Activated CD8-positive, alpha-beta memory T cell treated with anti-CD3 and anti-CD28 coated beads, Interleukin-2, amount 10 ng/mL, durations not matched to agents 7 days and 5 days (primary cell): ENCODE results near the gene BMS1. TPM values are rescaled to one million over a fixed set of nuclear protein-coding genes. Genes with fewer than 3 reads are reported as not detected.
"Not testable (repeated sequence)": the region's sequence is repeated elsewhere in the genome, so short reads cannot be mapped to it uniquely, and the experiment has no call there.

Source experiments
- ATAC-seq: fragments of 150-1000 bp; cut with Tn5 transposase; one replicate; pipeline ENCODE4 v1.10.0; 2021; ENCODE audit warnings: moderate library complexity
- CTCF ChIA-PET: fragments of 350-600 bp; sonication (Branson Sonifier 250); formaldehyde crosslinking; loops from one replicate; lab custom pipeline; 2021; ENCODE audit warnings: antibody characterized with exemption; lab: Charles Lee
- DNase-seq: peaks from one replicate; pipeline ENCODE4 v3.0.0-alpha.2; 2020
- H3K27ac Mint-ChIP-seq: one replicate; pipeline ENCODE4 v1.8.0; 2021; ENCODE audit warnings: mild to moderate bottlenecking, mixed read lengths
- H3K27me3 Mint-ChIP-seq: one replicate; pipeline ENCODE4 v1.8.0; 2021; ENCODE audit warnings: mixed read lengths
- H3K36me3 Mint-ChIP-seq: one replicate; pipeline ENCODE4 v1.8.0; 2021; ENCODE audit warnings: mild to moderate bottlenecking, mixed read lengths
- H3K4me1 Mint-ChIP-seq: one replicate; pipeline ENCODE4 v1.8.0; 2021; ENCODE audit warnings: mixed read lengths
- H3K4me3 Mint-ChIP-seq: one replicate; pipeline ENCODE4 v1.8.0; 2021; ENCODE audit warnings: mild to moderate bottlenecking, moderate library complexity, mixed read lengths
- H3K9me3 Mint-ChIP-seq: one replicate; pipeline ENCODE4 v1.8.0; 2022; ENCODE audit warnings: low read depth, mixed read lengths
- total RNA-seq, 2 experiments: library from RNA; stranded (reverse); gene quantifications; one replicate each; pipeline ENCODE4 v1.2.3, GENCODE V29; 2021

Gene BMS1
- total RNA-seq = 10 to 100 TPM; 17.4 to 24.0 TPM

- CTCF ChIA-PET = interaction anchor here (0.8 to 2.4 kb wide), 4 partner anchors 9 to 419 kb away, joined by 3 to 9 read pairs (median 4); no protein-coding TSS in a partner anchor
- ATAC-seq (peak; percentile 96), DNase-seq (peak; percentile 94)
- Mint-ChIP-seq H3K27me3 (no peaks in the 10 kb centered on the region), H3K4me1 (peaks cover 17% of the 10 kb centered on the region), H3K9me3 (no peaks in the 10 kb centered on the region), H3K36me3 (peaks cover 15% of the 10 kb centered on the region), H3K4me3 (peak within 1 kb of the TSS; percentile 85), H3K27ac (peak within 1 kb of the TSS; percentile 86)
Observed at GRCh38 chr10:42782446-42783180, at the start of gene BMS1. BMS1 (plus strand) TSS chr10:42782795; CDS start chr10:42784395, 1,600 bp downstream.

- CTCF ChIA-PET = no interaction called here
- Mint-ChIP-seq H3K4me3 (no peak overlapping the region), H3K4me1 (no peaks in the 10 kb centered on the region)
Observed at GRCh38 chr10:42734536-42734935, 48.1 kb upstream of the BMS1 start.

GRCh38 chr10:42738679-42739078, 43.9 kb upstream of the BMS1 start:
- Mint-ChIP-seq H3K27me3 (peaks cover 9% of the 10 kb centered on the region), H3K4me3 (no peak overlapping the region), H3K36me3 (no peaks in the 10 kb centered on the region), H3K4me1 (no peaks in the 10 kb centered on the region), H3K9me3 (peaks cover 6% of the 10 kb centered on the region), H3K27ac (no peak overlapping the region)
- no peak for ATAC-seq
- DNase-seq = no peak
- CTCF ChIA-PET = interaction anchor here (0.6 kb wide), 1 partner anchor 9 kb away, joined by 4 read pairs; no protein-coding TSS in a partner anchor

More at GRCh38 chr10:42734536-42734935, 48.1 kb upstream of the BMS1 start:
- ATAC-seq = no peak
- no peaks in the 10 kb centered on the region for H3K36me3 Mint-ChIP-seq
- H3K27ac Mint-ChIP-seq = no peak overlapping the region
- DNase-seq = no peak
- H3K27me3 Mint-ChIP-seq = peaks cover 6% of the 10 kb centered on the region
- no peaks in the 10 kb centered on the region for H3K9me3 Mint-ChIP-seq

- CTCF ChIA-PET = interaction anchor here (1.0 kb wide), 1 partner anchor 12 kb away, joined by 3 read pairs; no protein-coding TSS in a partner anchor
- not testable (repeated sequence) for H3K4me3 Mint-ChIP-seq, H3K9me3 Mint-ChIP-seq, ATAC-seq, H3K27me3 Mint-ChIP-seq, H3K27ac Mint-ChIP-seq, H3K4me1 Mint-ChIP-seq, DNase-seq, H3K36me3 Mint-ChIP-seq
Observed at GRCh38 chr10:42741536-42741935, 41.1 kb upstream of the BMS1 start.

- no peak for DNase-seq
- ATAC-seq = no peak
- Mint-ChIP-seq H3K27ac (no peak overlapping the region), H3K9me3 (peaks cover 6% of the 10 kb centered on the region), H3K4me3 (no peak overlapping the region), H3K27me3 (peaks cover 6% of the 10 kb centered on the region), H3K4me1 (no peaks in the 10 kb centered on the region), H3K36me3 (no peaks in the 10 kb centered on the region)
- CTCF ChIA-PET = interaction anchor here (1.3 kb wide), 1 partner anchor 10 kb away, joined by 5 read pairs; no protein-coding TSS in a partner anchor
Observed at GRCh38 chr10:42743697-42744096, 38.9 kb upstream of the BMS1 start.

GRCh38 chr10:42744134-42744701, 38.4 kb upstream of the BMS1 start:
- CTCF ChIA-PET = interaction anchor here (1.3 kb wide), 1 partner anchor 9 kb away, joined by 5 read pairs; no protein-coding TSS in a partner anchor

GRCh38 chr10:42753126-42753506, 29.5 kb upstream of the BMS1 start:
- ATAC-seq (peak; percentile 73), DNase-seq (peak; percentile 62)
- CTCF ChIA-PET = interaction anchor here (1.2 to 3.4 kb wide), 5 partner anchors 9 to 353 kb away, joined by 3 to 9 read pairs (median 5); partner anchors contain the start of gene BMS1
- Mint-ChIP-seq H3K4me3 (no peak overlapping the region), H3K27me3 (peaks cover 65% of the 10 kb centered on the region), H3K27ac (no peak overlapping the region), H3K9me3 (no peaks in the 10 kb centered on the region), H3K36me3 (peaks cover 1% of the 10 kb centered on the region), H3K4me1 (peaks cover 7% of the 10 kb centered on the region)

More at GRCh38 chr10:42744134-42744701, 38.4 kb upstream of the BMS1 start:
- H3K4me3 Mint-ChIP-seq = no peak overlapping the region
- H3K36me3 Mint-ChIP-seq = no peaks in the 10 kb centered on the region
- no peak overlapping the region for H3K27ac Mint-ChIP-seq
- peaks cover 11% of the 10 kb centered on the region for H3K27me3 Mint-ChIP-seq
- ATAC-seq = no peak
- H3K9me3 Mint-ChIP-seq = peaks cover 6% of the 10 kb centered on the region
- no peak for DNase-seq
- no peaks in the 10 kb centered on the region for H3K4me1 Mint-ChIP-seq

- Mint-ChIP-seq H3K9me3 (no peaks in the 10 kb centered on the region), H3K36me3 (peaks cover 1% of the 10 kb centered on the region), H3K4me1 (peaks cover 7% of the 10 kb centered on the region), H3K4me3 (peak overlapping the region; percentile 52), H3K27ac (no peak overlapping the region), H3K27me3 (peaks cover 62% of the 10 kb centered on the region)
- CTCF ChIA-PET = interaction anchor here (1.2 to 3.4 kb wide), 5 partner anchors 9 to 352 kb away, joined by 3 to 9 read pairs (median 5); partner anchors contain the start of gene BMS1
- DNase-seq (no peak), ATAC-seq (no peak)
Observed at GRCh38 chr10:42753507-42754154, 29.0 kb upstream of the BMS1 start.

- H3K27ac Mint-ChIP-seq = no peak overlapping the region
- CTCF ChIA-PET = interaction anchor here (1.2 to 3.4 kb wide), 3 partner anchors 10 to 351 kb away, joined by 5 to 9 read pairs (median 9); partner anchors contain the start of gene BMS1
- ATAC-seq = peak; percentile 67
Observed at GRCh38 chr10:42754155-42755027, 28.2 kb upstream of the BMS1 start.

GRCh38 chr10:42755028-42755451, 27.6 kb upstream of the BMS1 start:
- no peaks in the 10 kb centered on the region for H3K9me3 Mint-ChIP-seq
- no peak for DNase-seq
- H3K27ac Mint-ChIP-seq = no peak overlapping the region
- H3K36me3 Mint-ChIP-seq = peaks cover 1% of the 10 kb centered on the region
- no peak for ATAC-seq
- peaks cover 53% of the 10 kb centered on the region for H3K27me3 Mint-ChIP-seq
- H3K4me1 Mint-ChIP-seq = peaks cover 7% of the 10 kb centered on the region
- no peak overlapping the region for H3K4me3 Mint-ChIP-seq
- CTCF ChIA-PET = interaction anchor here (3.4 kb wide), 1 partner anchor 351 kb away, joined by 9 read pairs; no protein-coding TSS in a partner anchor

More at GRCh38 chr10:42754155-42755027, 28.2 kb upstream of the BMS1 start:
- H3K4me3 Mint-ChIP-seq = peak overlapping the region; percentile 52
- no peak for DNase-seq
- H3K27me3 Mint-ChIP-seq = peaks cover 57% of the 10 kb centered on the region
- peaks cover 7% of the 10 kb centered on the region for H3K4me1 Mint-ChIP-seq
- H3K9me3 Mint-ChIP-seq = no peaks in the 10 kb centered on the region
- H3K36me3 Mint-ChIP-seq = peaks cover 1% of the 10 kb centered on the region

- Mint-ChIP-seq H3K27ac (no peak overlapping the region), H3K4me1 (peaks cover 7% of the 10 kb centered on the region), H3K27me3 (peaks cover 57% of the 10 kb centered on the region), H3K36me3 (peaks cover 1% of the 10 kb centered on the region), H3K4me3 (no peak overlapping the region), H3K9me3 (peaks cover 3% of the 10 kb centered on the region)
- DNase-seq (no peak), ATAC-seq (no peak)
- CTCF ChIA-PET = interaction anchor here (3.4 kb wide), 1 partner anchor 350 kb away, joined by 9 read pairs; no protein-coding TSS in a partner anchor
Observed at GRCh38 chr10:42755556-42756093, 27.0 kb upstream of the BMS1 start.

GRCh38 chr10:42767906-42768305, 14.7 kb upstream of the BMS1 start:
- CTCF ChIA-PET = no interaction called here
- Mint-ChIP-seq H3K9me3 (peaks cover 2% of the 10 kb centered on the region), H3K27ac (no peak overlapping the region), H3K27me3 (peaks cover 18% of the 10 kb centered on the region), H3K4me3 (no peak overlapping the region), H3K36me3 (no peaks in the 10 kb centered on the region), H3K4me1 (no peaks in the 10 kb centered on the region)
- ATAC-seq (no peak), DNase-seq (no peak)
